Activated CD8-positive, alpha-beta memory T cell treated with anti-CD3 and anti-CD28 coated beads, Interleukin-2, amount 50 U/mL, for 4 hours (primary cell): ENCODE measurements around the gene FRMD4A.
"Not testable (repeated sequence)": the region's sequence is repeated elsewhere in the genome, so short reads cannot be mapped to it uniquely, and the experiment has no call there.

Experiments
- DNase-seq: peaks from one replicate; pipeline ENCODE4 v3.0.0-alpha.2; 2020

Gene FRMD4A

GRCh38 chr10:14285941-14286560, 44.7 kb downstream of the FRMD4A start:
- DNase-seq = no peak

GRCh38 chr10:14282276-14282675, 48.4 kb downstream of the FRMD4A start:
- DNase-seq = no peak

GRCh38 chr10:14278533-14278932, 52.2 kb downstream of the FRMD4A start:
- no peak for DNase-seq

GRCh38 chr10:14276210-14276609, 54.5 kb downstream of the FRMD4A start:
- no peak for DNase-seq

GRCh38 chr10:14271621-14272020, 59.1 kb downstream of the FRMD4A start:
- no peak for DNase-seq

GRCh38 chr10:14270370-14270769, 60.4 kb downstream of the FRMD4A start:
- DNase-seq = no peak

- no peak for DNase-seq
Observed at GRCh38 chr10:14265709-14266108, 65.0 kb downstream of the FRMD4A start.

GRCh38 chr10:14262836-14263425, 67.8 kb downstream of the FRMD4A start:
- no peak for DNase-seq

GRCh38 chr10:14261336-14261735, 69.4 kb downstream of the FRMD4A start:
- no peak for DNase-seq

GRCh38 chr10:14259696-14260566, 70.8 kb downstream of the FRMD4A start:
- DNase-seq = no peak

- no peak for DNase-seq
Observed at GRCh38 chr10:14254368-14254767, 76.4 kb downstream of the FRMD4A start.

- no peak for DNase-seq
Observed at GRCh38 chr10:14253711-14254110, 77.0 kb downstream of the FRMD4A start.

GRCh38 chr10:14253079-14253478, 77.6 kb downstream of the FRMD4A start:
- DNase-seq = no peak

- no peak for DNase-seq
Observed at GRCh38 chr10:14250496-14251076, 80.1 kb downstream of the FRMD4A start.

- DNase-seq = no peak
Observed at GRCh38 chr10:14247377-14248116, 83.2 kb downstream of the FRMD4A start.

- DNase-seq = no peak
Observed at GRCh38 chr10:14244801-14245211, 85.9 kb downstream of the FRMD4A start.

GRCh38 chr10:14244147-14244546, 86.6 kb downstream of the FRMD4A start:
- DNase-seq = no peak

- no peak for DNase-seq
Observed at GRCh38 chr10:14243221-14243620, 87.5 kb downstream of the FRMD4A start.

GRCh38 chr10:14241196-14241595, 89.5 kb downstream of the FRMD4A start:
- DNase-seq = no peak

- DNase-seq = no peak
Observed at GRCh38 chr10:14240253-14241189, 90.2 kb downstream of the FRMD4A start.

- not testable (repeated sequence) for DNase-seq
Observed at GRCh38 chr10:14238659-14239058, 92.1 kb downstream of the FRMD4A start.

GRCh38 chr10:14236341-14236740, 94.4 kb downstream of the FRMD4A start:
- no peak for DNase-seq
